ENCODE measurements around the gene CD33. TPM values are rescaled to one million over a fixed set of nuclear protein-coding genes. Genes with fewer than 3 reads are reported as not detected.

The CD33 gene
- total and polyA plus RNA-seq, 9 of the 15 experiments (the other 6 are each of a cell fraction or from before 2014, with no cell fraction given), result 36.1 to 88.6 (median 49.6) TPM

- TF ChIP-seq YY1 (IDR thresholded peaks at IDR 0.05; ENCODE audit: borderline replicate concordance in 1 of 3, control insufficient read depth in 1 of 3, extremely low read depth in 1 of 3, insufficient read depth in 3 of 3, insufficient read length in 1 of 3, insufficient replicate concordance in 2 of 3, low read depth in 1 of 3, low read length in 2 of 3), result peak in 1 of 3 experiments; percentile 9
- TF ChIP-seq MNT (conservative IDR thresholded peaks at IDR 0.05), result 0 out of 4 replicates have a peak, but pooled peaks of 1 of the 2 experiments have one; percentile 17
- peak in 1 of 3 experiments; percentile 9; a peak in 1 of 6 replicates for TF ChIP-seq CTCF (IDR thresholded peaks at IDR 0.05 in 2 of 3, conservative IDR thresholded peaks at IDR 0.05 in 1 of 3; ENCODE audit: insufficient read depth in 2 of 3, low read depth in 1 of 3, low read length in 3 of 3)
- TF ChIP-seq PRDM10 (IDR thresholded peaks at IDR 0.05; ENCODE audit: partially characterized antibody), result no peak
- no peak for TF ChIP-seq MGA (IDR thresholded peaks at IDR 0.05)
- TF ChIP-seq ZNF589 (CRISPR knock-in tag; IDR thresholded peaks at IDR 0.05; ENCODE audit: low read depth), result 0 out of 2 replicates have a peak, but pooled peaks have one; percentile 18
- peak; percentile 67 for TF ChIP-seq SOX6 (IDR thresholded peaks at IDR 0.05)
Measured at GRCh38 chr19:51246164-51246552, 21.3 kb downstream of the CD33 start (continued).
